SK-N-MC (cell line): ENCODE data around the gene MTR.

Experiments used
- EZH2 ChIP-seq: fragments of 200-600 bp; sonication (generic); IDR thresholded peaks from one replicate; pipeline ENCODE4 v1.6.1; 2017; ENCODE audit warnings: antibody characterized with exemption
- FOXP2 ChIP-seq: optimal IDR thresholded peaks from 2 replicates; pipeline ENCODE3; 2011; ENCODE audit warnings: mild to moderate bottlenecking, moderate library complexity; ENCODE audit not compliant: insufficient read depth; ENCODE audit errors: extremely low read length, control extremely low read depth
- POLR2AphosphoS5 ChIP-seq: IDR thresholded peaks from 2 replicates; pipeline ENCODE4 v1.6.1; 2012; ENCODE audit warnings: mild to moderate bottlenecking, low read depth, low read length, borderline replicate concordance

GRCh38 chr1:236809148-236809547 is 14.1 kb downstream of the MTR start:
- no peak for TF ChIP-seq EZH2
- TF ChIP-seq POLR2AphosphoS5 = no peak
- no peak for TF ChIP-seq FOXP2
